Heart left ventricle (tissue), 13 donors: ENCODE measurements around the gene GNA14.

Source experiments
- POLR2A ChIP-seq, 2 donors: fragments of 450-650 bp; IDR thresholded peaks; one replicate each; pipeline ENCODE4 v1.6.1; 2017; ENCODE audit warnings: antibody characterized with exemption in 2 of 2, mild to moderate bottlenecking in 2 of 2, moderate library complexity in 2 of 2
- TF ChIP-seq, protein P1 (sequence below), 12 donors: fragments of 200-600 bp; sonication (generic) in 4 of 12; IDR thresholded peaks; one replicate each; pipeline versions ENCODE4 v1.5.0 to v1.8.0; 2018 to 2022; ENCODE audit warnings: antibody characterized with exemption in 12 of 12, mild to moderate bottlenecking in 5 of 12
- donor health status: ischemic (EF 13 %, LVEDD 7.1; RV severe dilation, severe dysfunction).
- donor health status: DM: no; HTN: yes; CAD: no.
- donor health status: DM: no; HTN: no; CAD: no.
- donor health status: ischemic (EF 25% LVEDD 6.9; RV normal size, moderate dysfunction).
- donor health status: ischemic (EF 25% LVEDD 5.7; RV mildly dilated, moderate dysfunction).
- donor health status: ischemic (EF 35%, LVEDD 5.7; RV mildly dilated, moderate dysfunction).
- donor health status: nonischemic (EF 11% LVEDD 7.7; RV severe dilation, severe dysfunction).
- donor health status: DM: yes; HTN: yes; CAD: no.
- donor health status: PGD.
- donor health status: ischemic (EF 29% LVEDD 5.4; RV normal size, mild dysfunction).
- donor health status: nonischemic (EF 23%, LVEDD 6.1; RV moderate dilation, normal function).

DNA sequence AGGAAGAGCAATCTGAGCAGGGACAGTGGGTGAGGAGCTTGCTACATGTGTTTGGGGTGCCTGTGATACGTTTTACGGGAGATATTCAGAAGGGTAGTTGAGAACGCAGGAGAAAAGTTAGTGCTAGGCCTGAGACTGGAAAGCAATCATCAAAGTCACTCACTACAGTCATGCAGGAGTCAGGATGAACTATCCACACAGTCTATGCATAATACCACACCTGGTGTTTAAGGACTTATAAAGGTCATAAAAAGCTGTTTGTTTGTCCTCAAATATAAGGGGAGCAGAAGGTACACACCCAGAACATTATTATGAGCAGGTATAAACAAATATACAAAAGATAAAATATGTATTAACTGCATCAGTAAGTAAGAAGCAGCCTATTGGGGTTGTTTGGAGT is 176.6 kb downstream of the GNA14 start:
- TF ChIP-seq, protein P1, sequence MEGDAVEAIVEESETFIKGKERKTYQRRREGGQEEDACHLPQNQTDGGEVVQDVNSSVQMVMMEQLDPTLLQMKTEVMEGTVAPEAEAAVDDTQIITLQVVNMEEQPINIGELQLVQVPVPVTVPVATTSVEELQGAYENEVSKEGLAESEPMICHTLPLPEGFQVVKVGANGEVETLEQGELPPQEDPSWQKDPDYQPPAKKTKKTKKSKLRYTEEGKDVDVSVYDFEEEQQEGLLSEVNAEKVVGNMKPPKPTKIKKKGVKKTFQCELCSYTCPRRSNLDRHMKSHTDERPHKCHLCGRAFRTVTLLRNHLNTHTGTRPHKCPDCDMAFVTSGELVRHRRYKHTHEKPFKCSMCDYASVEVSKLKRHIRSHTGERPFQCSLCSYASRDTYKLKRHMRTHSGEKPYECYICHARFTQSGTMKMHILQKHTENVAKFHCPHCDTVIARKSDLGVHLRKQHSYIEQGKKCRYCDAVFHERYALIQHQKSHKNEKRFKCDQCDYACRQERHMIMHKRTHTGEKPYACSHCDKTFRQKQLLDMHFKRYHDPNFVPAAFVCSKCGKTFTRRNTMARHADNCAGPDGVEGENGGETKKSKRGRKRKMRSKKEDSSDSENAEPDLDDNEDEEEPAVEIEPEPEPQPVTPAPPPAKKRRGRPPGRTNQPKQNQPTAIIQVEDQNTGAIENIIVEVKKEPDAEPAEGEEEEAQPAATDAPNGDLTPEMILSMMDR (IDR thresholded peaks at IDR 0.05): no peak
- no peak for TF ChIP-seq POLR2A (IDR thresholded peaks at IDR 0.05)
